Measurements from ENCODE around the gene PARD3.

Gene PARD3

GRCh38 chr10:34386921-34387320 is 428.2 kb downstream of the PARD3 start:
- TF ChIP-seq CTCF (IDR thresholded peaks at IDR 0.05): no peak

- TF ChIP-seq CTCF (IDR thresholded peaks at IDR 0.05): no peak
These were observed 430.7 kb downstream of the PARD3 start for GRCh38 chr10:34384372-34384771.

- no peak for TF ChIP-seq CTCF (IDR thresholded peaks at IDR 0.05)
These were observed 432.5 kb downstream of the PARD3 start for GRCh38 chr10:34382626-34383025.

GRCh38 chr10:34380856-34381255 is 434.2 kb downstream of the PARD3 start:
- no peak for TF ChIP-seq CTCF (IDR thresholded peaks at IDR 0.05)

- no peak for TF ChIP-seq CTCF (IDR thresholded peaks at IDR 0.05)
These were observed 436.8 kb downstream of the PARD3 start for GRCh38 chr10:34378297-34378696.

GRCh38 chr10:34377833-34378232 is 437.3 kb downstream of the PARD3 start:
- no peak for TF ChIP-seq CTCF (IDR thresholded peaks at IDR 0.05)

GRCh38 chr10:34374356-34375045 is 440.6 kb downstream of the PARD3 start:
- TF ChIP-seq CTCF (IDR thresholded peaks at IDR 0.05): no peak

- no peak for TF ChIP-seq CTCF (IDR thresholded peaks at IDR 0.05)
These were observed 441.9 kb downstream of the PARD3 start for GRCh38 chr10:34373211-34373610.

Measured in LNCAP (cell line).